Smooth muscle cell of bladder (primary cell): ENCODE data around the gene ATP6V1C2. TPM values are rescaled to one million over a fixed set of nuclear protein-coding genes. Genes with fewer than 3 reads are reported as not detected.

ENCODE experiments used
- total RNA-seq: library from RNA; depleted of rRNA; stranded (reverse); fragments of >200 nt; gene quantifications from 2 replicates; pipeline ENCODE4 v1.2.3, GENCODE V29; 2014

The ATP6V1C2 gene, protein sequence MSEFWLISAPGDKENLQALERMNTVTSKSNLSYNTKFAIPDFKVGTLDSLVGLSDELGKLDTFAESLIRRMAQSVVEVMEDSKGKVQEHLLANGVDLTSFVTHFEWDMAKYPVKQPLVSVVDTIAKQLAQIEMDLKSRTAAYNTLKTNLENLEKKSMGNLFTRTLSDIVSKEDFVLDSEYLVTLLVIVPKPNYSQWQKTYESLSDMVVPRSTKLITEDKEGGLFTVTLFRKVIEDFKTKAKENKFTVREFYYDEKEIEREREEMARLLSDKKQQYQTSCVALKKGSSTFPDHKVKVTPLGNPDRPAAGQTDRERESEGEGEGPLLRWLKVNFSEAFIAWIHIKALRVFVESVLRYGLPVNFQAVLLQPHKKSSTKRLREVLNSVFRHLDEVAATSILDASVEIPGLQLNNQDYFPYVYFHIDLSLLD
- under 0.01 TPM in 1 of 2 replicates, not detected in the other for total RNA-seq

DNA sequence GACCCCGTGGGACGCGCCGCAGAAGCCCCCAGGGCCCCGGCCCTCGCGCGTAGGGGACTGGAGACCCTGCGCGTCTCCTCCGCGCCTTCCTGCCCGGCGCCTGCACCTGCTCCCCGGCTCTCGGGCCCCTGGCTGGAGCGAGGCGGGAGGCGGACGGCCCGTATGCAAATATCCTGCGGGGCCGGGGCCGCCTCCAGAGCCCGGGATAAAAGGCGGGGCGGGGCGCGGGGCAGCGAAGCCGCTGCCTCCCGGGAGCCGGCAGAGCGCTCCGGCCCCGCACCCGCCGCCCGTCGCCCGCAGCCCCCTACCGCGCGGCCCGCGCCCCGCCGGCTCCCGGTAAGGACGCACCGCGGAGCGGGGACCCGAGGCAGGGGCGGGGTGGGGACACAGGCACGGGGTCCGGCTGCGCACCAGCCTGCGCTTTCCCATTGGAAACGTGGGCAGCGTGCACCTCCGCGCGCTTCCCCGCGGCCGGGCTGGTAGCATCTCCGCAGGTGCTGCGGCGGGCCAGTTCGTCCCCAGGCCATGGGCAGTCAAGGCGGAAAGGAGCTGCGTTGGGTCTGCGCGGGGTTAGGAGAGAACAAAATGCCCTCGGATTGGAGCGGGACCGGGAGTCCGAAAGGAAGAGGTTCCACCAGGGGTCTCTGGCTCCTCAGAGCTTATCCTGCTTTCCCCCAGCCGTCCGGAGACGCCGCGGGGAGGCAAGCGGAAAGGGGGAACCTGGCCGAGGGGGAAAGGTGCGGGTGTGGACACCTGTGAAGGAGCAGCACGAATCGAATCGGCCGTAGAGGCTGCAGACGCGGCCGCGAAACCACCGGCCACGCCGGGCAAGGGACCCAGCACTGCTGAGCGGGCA, at the start of gene ATP6V1C2:
Gene ATP6V1C2 (plus strand): TSS at position 235 of the 856 bp plus-strand sequence. CDS start 1,220 bp downstream, outside the sequence.

DNA sequence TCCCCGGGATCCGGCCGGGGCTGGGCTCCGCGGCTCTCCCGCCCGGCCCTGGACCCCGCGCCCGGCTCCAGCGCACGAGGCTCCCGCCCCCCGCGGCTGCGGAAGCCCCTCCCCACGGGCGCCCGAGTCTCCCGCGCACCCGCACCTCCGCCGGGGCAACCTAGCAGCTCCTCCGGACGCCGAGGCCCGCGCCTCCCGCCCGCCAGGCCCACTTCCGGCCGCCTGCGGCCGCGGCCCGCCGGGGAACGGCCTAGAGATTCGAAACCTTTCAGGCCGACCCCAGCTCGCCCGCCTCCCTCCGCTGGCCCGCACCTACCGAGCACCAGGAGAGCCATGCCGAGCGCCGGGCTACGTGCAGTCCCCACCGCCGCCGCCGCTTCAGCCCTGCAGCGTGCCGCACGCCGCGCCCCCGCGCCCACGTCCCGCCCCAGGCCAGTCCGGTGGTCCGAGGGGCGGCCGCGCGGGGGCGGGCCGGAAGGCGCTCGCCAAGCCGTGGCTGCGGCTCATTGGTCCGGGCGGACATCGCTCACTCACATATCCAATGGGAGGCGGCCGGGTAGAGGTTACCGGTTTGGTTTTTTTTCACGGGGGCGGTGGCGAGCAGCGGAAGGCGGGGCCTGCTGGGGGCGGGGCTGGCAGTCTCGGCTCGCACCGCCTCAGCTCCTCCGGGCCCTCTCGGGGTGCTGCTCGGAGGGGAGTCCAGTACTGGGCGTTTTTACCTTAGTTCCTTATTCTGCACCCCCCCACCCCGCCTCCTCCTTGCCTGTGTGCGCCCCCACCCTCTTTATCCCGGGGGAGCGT, 91.1 kb downstream of the ATP6V1C2 start, which contains the start of gene PDIA6:
Gene PDIA6 (minus strand): TSS at position 424 of the 801 bp plus-strand sequence. CDS start 89 bp downstream, at position 335.

Other genes starting within 250 kb of the ATP6V1C2 start
- gene NOL10, start 31.7 kb upstream of the ATP6V1C2 start, total RNA-seq, result 27.6 and 28.2 TPM in 2 replicates
- 485 and 629 TPM in 2 replicates for gene PDIA6, start 91.2 kb downstream of the ATP6V1C2 start, total RNA-seq
- gene KCNF1, start 190.3 kb downstream of the ATP6V1C2 start, total RNA-seq, result 0.14 TPM in 1 of 2 replicates, not detected in the other